ENCODE results near the gene EIPR1. TPM values are rescaled to one million over a fixed set of nuclear protein-coding genes. Genes with fewer than 3 reads are reported as not detected.

EIPR1 gene
- total and polyA plus RNA-seq, 2 donors from 2014 or later: 28.2 to 37.8 TPM

DNA sequence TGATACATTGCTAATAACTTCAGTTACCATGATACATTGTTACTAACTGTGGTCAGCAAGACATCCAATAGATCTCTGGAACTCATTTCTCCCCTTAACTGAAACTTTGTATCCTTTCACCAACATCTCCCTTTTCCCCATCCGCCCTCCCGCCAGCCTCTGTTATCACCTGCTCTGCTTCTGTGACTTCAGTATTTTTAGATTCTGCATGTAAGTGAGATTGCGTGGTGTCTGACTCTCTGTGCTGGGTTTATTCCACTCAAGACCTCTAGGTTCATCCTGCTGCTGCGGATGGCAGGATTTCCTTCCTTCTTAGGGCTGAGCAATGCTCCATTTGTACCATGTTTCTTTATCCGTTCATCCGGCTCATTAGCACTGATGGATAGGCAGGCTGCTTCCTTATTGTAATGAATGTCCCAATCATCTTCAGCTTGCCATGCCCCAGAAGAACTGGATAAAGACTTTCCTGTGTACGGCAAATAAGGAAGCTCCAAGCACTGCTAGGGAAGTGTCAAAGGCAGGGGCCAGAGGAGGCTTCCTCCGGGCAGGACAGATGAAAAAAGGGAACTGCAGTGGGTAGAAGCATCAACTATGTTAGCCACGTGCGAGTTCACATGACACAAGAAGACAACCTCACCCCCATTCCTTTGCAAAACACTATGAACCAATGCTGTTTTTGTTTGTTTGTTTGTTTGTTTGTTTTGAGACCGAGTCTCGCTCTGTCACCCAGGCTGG is 113.4 kb downstream of the EIPR1 start:
- no peak overlapping the region for H3K9ac ChIP-seq (ENCODE audit: low read length in 3 of 3)
- no peak overlapping the region for H3K27ac ChIP-seq (ENCODE audit: low read depth in 2 of 2, low read length in 2 of 2)
- FAIRE-seq (no peak), DNase-seq (no peak)
- H3K27me3 ChIP-seq (ENCODE audit: control insufficient read depth, insufficient read depth, low read length): no peaks in the 10 kb centered on the region
- no peaks in the 10 kb centered on the region for H3K9me3 ChIP-seq (ENCODE audit: control insufficient read depth in 2 of 3, insufficient read depth in 1 of 3, low read length in 3 of 3)
- intact Hi-C loops (cut with DNase I): no loop called here
- H3K4me1 ChIP-seq (ENCODE audit: control insufficient read depth in 2 of 3, insufficient read depth in 2 of 3, low read depth in 1 of 3, low read length in 3 of 3): no peaks in the 10 kb centered on the region
- TF ChIP-seq, protein P1, sequence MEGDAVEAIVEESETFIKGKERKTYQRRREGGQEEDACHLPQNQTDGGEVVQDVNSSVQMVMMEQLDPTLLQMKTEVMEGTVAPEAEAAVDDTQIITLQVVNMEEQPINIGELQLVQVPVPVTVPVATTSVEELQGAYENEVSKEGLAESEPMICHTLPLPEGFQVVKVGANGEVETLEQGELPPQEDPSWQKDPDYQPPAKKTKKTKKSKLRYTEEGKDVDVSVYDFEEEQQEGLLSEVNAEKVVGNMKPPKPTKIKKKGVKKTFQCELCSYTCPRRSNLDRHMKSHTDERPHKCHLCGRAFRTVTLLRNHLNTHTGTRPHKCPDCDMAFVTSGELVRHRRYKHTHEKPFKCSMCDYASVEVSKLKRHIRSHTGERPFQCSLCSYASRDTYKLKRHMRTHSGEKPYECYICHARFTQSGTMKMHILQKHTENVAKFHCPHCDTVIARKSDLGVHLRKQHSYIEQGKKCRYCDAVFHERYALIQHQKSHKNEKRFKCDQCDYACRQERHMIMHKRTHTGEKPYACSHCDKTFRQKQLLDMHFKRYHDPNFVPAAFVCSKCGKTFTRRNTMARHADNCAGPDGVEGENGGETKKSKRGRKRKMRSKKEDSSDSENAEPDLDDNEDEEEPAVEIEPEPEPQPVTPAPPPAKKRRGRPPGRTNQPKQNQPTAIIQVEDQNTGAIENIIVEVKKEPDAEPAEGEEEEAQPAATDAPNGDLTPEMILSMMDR (IDR thresholded peaks at IDR 0.05; ENCODE audit: borderline replicate concordance, extremely low read depth, insufficient read depth): no peak
- H3K36me3 ChIP-seq (ENCODE audit: control insufficient read depth in 2 of 3, insufficient read depth in 3 of 3, low read length in 3 of 3): no peaks in the 10 kb centered on the region
- no peak overlapping the region for H3K4me3 ChIP-seq (ENCODE audit: low read length in 3 of 3)

- Histone ChIP-seq H3K36me3 (ENCODE audit: control insufficient read depth in 2 of 3, insufficient read depth in 3 of 3, low read length in 3 of 3) (no peaks in the 10 kb centered on the region), H3K4me1 (ENCODE audit: control insufficient read depth in 2 of 3, insufficient read depth in 2 of 3, low read depth in 1 of 3, low read length in 3 of 3) (no peaks in the 10 kb centered on the region), H3K27ac (ENCODE audit: low read depth in 2 of 2, low read length in 2 of 2) (no peak overlapping the region), H3K9ac (ENCODE audit: low read length in 3 of 3) (no peak overlapping the region), H3K4me3 (ENCODE audit: low read length in 3 of 3) (no peak overlapping the region), H3K27me3 (ENCODE audit: control insufficient read depth, insufficient read depth, low read length) (no peaks in the 10 kb centered on the region), H3K9me3 (ENCODE audit: control insufficient read depth in 2 of 3, insufficient read depth in 1 of 3, low read length in 3 of 3) (no peaks in the 10 kb centered on the region)
- TF ChIP-seq, protein P1 (IDR thresholded peaks at IDR 0.05; ENCODE audit: borderline replicate concordance, extremely low read depth, insufficient read depth): no peak
- DNase-seq (no peak), FAIRE-seq (no peak)
- intact Hi-C loops (cut with DNase I): no loop called here
These were observed 114.1 kb downstream of the EIPR1 start for GRCh38 chr2:3263487-3263886.

- no peak for FAIRE-seq
- H3K36me3 ChIP-seq (ENCODE audit: control insufficient read depth in 2 of 3, insufficient read depth in 3 of 3, low read length in 3 of 3): no peaks in the 10 kb centered on the region
- no peak overlapping the region for H3K27ac ChIP-seq (ENCODE audit: low read depth in 2 of 2, low read length in 2 of 2)
- no peaks in the 10 kb centered on the region for H3K9me3 ChIP-seq (ENCODE audit: control insufficient read depth in 2 of 3, insufficient read depth in 1 of 3, low read length in 3 of 3)
- DNase-seq: no peak
- TF ChIP-seq, protein P1 (IDR thresholded peaks at IDR 0.05; ENCODE audit: borderline replicate concordance, extremely low read depth, insufficient read depth): no peak
- no peaks in the 10 kb centered on the region for H3K4me1 ChIP-seq (ENCODE audit: control insufficient read depth in 2 of 3, insufficient read depth in 2 of 3, low read depth in 1 of 3, low read length in 3 of 3)
- no peak overlapping the region for H3K9ac ChIP-seq (ENCODE audit: low read length in 3 of 3)
- no peaks in the 10 kb centered on the region for H3K27me3 ChIP-seq (ENCODE audit: control insufficient read depth, insufficient read depth, low read length)
- intact Hi-C loops (cut with DNase I): no loop called here
- H3K4me3 ChIP-seq (ENCODE audit: low read length in 3 of 3): no peak overlapping the region
These were observed 114.9 kb downstream of the EIPR1 start for GRCh38 chr2:3262437-3263388.

Measured in kidney (tissue), 14 donors.